K562 (cell line): ENCODE measurements around the gene TMEM143. TPM values are rescaled to one million over a fixed set of nuclear protein-coding genes. Genes with fewer than 3 reads are reported as not detected.

Experiments
- ARID3A ChIP-seq: IDR thresholded peaks from 2 replicates; pipeline ENCODE4 v1.6.1; 2012; ENCODE audit warnings: low read depth, low read length, improper control_type of control experiment, borderline replicate concordance
- BRD4 ChIP-seq: fragments of 200-600 bp; sonication (generic); IDR thresholded peaks from 2 replicates; pipeline ENCODE4 v1.6.1; 2017; ENCODE audit warnings: inconsistent platforms
- CC2D1A ChIP-seq: fragments of 450-650 bp; IDR thresholded peaks from 2 replicates; pipeline ENCODE4 v1.6.1; 2017; ENCODE audit warnings: mild to moderate bottlenecking
- CTBP1 ChIP-seq: fragments of 450-650 bp; IDR thresholded peaks from 2 replicates; pipeline ENCODE4 v1.6.1; 2016; ENCODE audit warnings: borderline replicate concordance
- CXXC5 ChIP-seq: fragments of 250-450 bp; sonication (Bioruptor Pico); IDR thresholded peaks from 2 replicates; pipeline ENCODE4 v1.8.0; 2022; ENCODE audit warnings: inconsistent platforms, mild to moderate bottlenecking, moderate library complexity
- E2F3 ChIP-seq: fragments of 250-450 bp; sonication (Bioruptor Pico); IDR thresholded peaks from 2 replicates; pipeline ENCODE4 v1.4.0; 2020; ENCODE audit warnings: mild to moderate bottlenecking
- ETV1 ChIP-seq: fragments of 450-650 bp; conservative IDR thresholded peaks from 2 replicates; pipeline ENCODE4 v1.6.1; 2016; ENCODE audit warnings: missing genetic modification characterization, control low read depth, low read depth, missing compliant biosample characterization
- HDAC2 ChIP-seq: fragments of 450-650 bp; IDR thresholded peaks from 2 replicates; pipeline ENCODE4 v1.6.1; 2016; ENCODE audit warnings: mild to moderate bottlenecking
- IRF2 ChIP-seq: sonication (generic); formaldehyde crosslinking; IDR thresholded peaks from 2 replicates; pipeline ENCODE4 v1.8.1; 2022; ENCODE audit warnings: mild to moderate bottlenecking, missing genetic modification reagents
- L3MBTL2 ChIP-seq: fragments of 450-650 bp; IDR thresholded peaks from 2 replicates; pipeline ENCODE4 v1.6.1; 2016; ENCODE audit warnings: mild to moderate bottlenecking, moderate library complexity
- POLR2B ChIP-seq: fragments of 450-650 bp; IDR thresholded peaks from 2 replicates; pipeline ENCODE4 v1.6.1; 2018; ENCODE audit warnings: low read depth; ENCODE audit not compliant: partially characterized antibody
- REST ChIP-seq, 2 experiments: fragments of 450-650 bp; formaldehyde crosslinking in 1 of 2; IDR thresholded peaks; 2 replicates each; pipeline versions ENCODE4 v1.4.0 to v1.6.1; 2014 to 2020; ENCODE audit warnings: mild to moderate bottlenecking in 2 of 2, borderline replicate concordance in 1 of 2, low read depth in 1 of 2
- SMAD1 ChIP-seq: fragments of 150-350 bp; IDR thresholded peaks from 2 replicates; pipeline ENCODE4 v1.6.1; 2014; ENCODE audit warnings: low read length, low read depth; ENCODE audit not compliant: partially characterized antibody
- TRIM28 ChIP-seq: fragments of 450-650 bp; IDR thresholded peaks from 2 replicates; pipeline ENCODE4 v1.6.1; 2017
- ZNF146 ChIP-seq: IDR thresholded peaks from one replicate; pipeline ENCODE4 v1.6.1; 2018; ENCODE audit warnings: missing compliant biosample characterization; ENCODE audit not compliant: unreplicated experiment
- ZNF589 ChIP-seq: fragments of 200-800 bp; sonication (Bioruptor generic); IDR thresholded peaks from 2 replicates; pipeline ENCODE4 v1.6.1; 2016; ENCODE audit warnings: low read depth, missing genetic modification characterization, missing compliant biosample characterization
- ZNF75A ChIP-seq: fragments of 450-650 bp; formaldehyde crosslinking; IDR thresholded peaks from 2 replicates; pipeline ENCODE4 v1.4.0; 2020; ENCODE audit warnings: mild to moderate bottlenecking
- polyA plus RNA-seq, 8 experiments: library from polyadenylated mRNA; depleted of rRNA in 4 of 8; stranded (reverse) in 5 of 8; unstranded in 3 of 8; fragments of >200 nt; fragmentation: Nextera tagmentation in 2 of 8; fragmentation: Illumina TruSeq in 1 of 8; extraction: Ambion mirVana in 2 of 8; extraction: Trizol in 1 of 8; gene quantifications; 2 replicates each; pipeline versions ENCODE4 v1.2.1 to v1.2.3, GENCODE V29; 2011 to 2014; ENCODE audit warnings: inconsistent platforms in 1 of 8, missing spikeins in 1 of 8
- total RNA-seq, 7 experiments: library from RNA; depleted of rRNA in 6 of 7; stranded (reverse); fragments of >200 nt in 6 of 7; fragmentation: Illumina TruSeq in 2 of 7; extraction: Trizol in 2 of 7; gene quantifications; 2 replicates each; pipeline versions ENCODE4 v1.2.1 to v1.2.3, GENCODE V29; 2011 to 2021; ENCODE audit warnings: low replicate concordance in 1 of 7

Gene TMEM143
- total and polyA plus RNA-seq, 9 of the 15 experiments (the other 6 are each of a cell fraction or from before 2014, with no cell fraction given): 0.66 to 8.8 (median 4.3) TPM

- TF ChIP-seq REST (IDR thresholded peaks at IDR 0.05; ENCODE audit: borderline replicate concordance): no peak
- no peak for TF ChIP-seq REST (CRISPR knock-in tag; IDR thresholded peaks at IDR 0.05; ENCODE audit: low read depth)
- TF ChIP-seq CXXC5 (CRISPR knock-in tag): peak; percentile 34; the same call in 1 of the 2 replicates
- peak; percentile 62 for TF ChIP-seq POLR2B
- TF ChIP-seq SMAD1: peak; percentile 91
- TF ChIP-seq BRD4: no peak
- no peak for TF ChIP-seq ETV1
- peak; percentile 15; the same call in 1 of the 2 replicates for TF ChIP-seq HDAC2
- TF ChIP-seq CC2D1A: no peak; the same call in 1 of the 2 replicates
- TF ChIP-seq CTBP1: peak; percentile 57
- TF ChIP-seq IRF2 (CRISPR knock-in tag): no peak
- no peak for TF ChIP-seq E2F3
- TF ChIP-seq TRIM28: no peak
- TF ChIP-seq ZNF75A (CRISPR knock-in tag): no peak
- TF ChIP-seq L3MBTL2: no peak
- peak; percentile 62; the same call in 1 of the 2 replicates for TF ChIP-seq ARID3A
- TF ChIP-seq ZNF589: no peak
- TF ChIP-seq ZNF146 (CRISPR knock-in tag): no peak
These were observed 30.9 kb downstream of the TMEM143 start (continued) for GRCh38 chr19:48332662-48333466.
